NB4 (cell line): ENCODE measurements around the gene BCAN.

Experiments used
- DNase-seq: peaks from one replicate; pipeline ENCODE4 v3.0.0; 2010; ENCODE audit warnings: low read depth
- H3K4me3 ChIP-seq: one replicate; pipeline ENCODE4 v1.5.1; 2011; ENCODE audit warnings: mild to moderate bottlenecking, low read depth, low read length, moderate library complexity
- CTCF ChIP-seq: IDR thresholded peaks from one replicate; pipeline ENCODE4 v1.5.1; 2012; ENCODE audit warnings: low read depth, low read length
- MAX ChIP-seq: IDR thresholded peaks from 2 replicates; pipeline ENCODE4 v1.6.1; 2011; ENCODE audit warnings: low read depth, low read length
- MYC ChIP-seq: IDR thresholded peaks from 2 replicates; pipeline ENCODE4 v1.6.1; 2011; ENCODE audit warnings: low read depth, low read length
- POLR2A ChIP-seq: IDR thresholded peaks from 2 replicates; pipeline ENCODE4 v1.6.1; 2011; ENCODE audit warnings: mild to moderate bottlenecking; ENCODE audit not compliant: insufficient read length; ENCODE audit errors: extremely low read depth

BCAN gene

DNA sequence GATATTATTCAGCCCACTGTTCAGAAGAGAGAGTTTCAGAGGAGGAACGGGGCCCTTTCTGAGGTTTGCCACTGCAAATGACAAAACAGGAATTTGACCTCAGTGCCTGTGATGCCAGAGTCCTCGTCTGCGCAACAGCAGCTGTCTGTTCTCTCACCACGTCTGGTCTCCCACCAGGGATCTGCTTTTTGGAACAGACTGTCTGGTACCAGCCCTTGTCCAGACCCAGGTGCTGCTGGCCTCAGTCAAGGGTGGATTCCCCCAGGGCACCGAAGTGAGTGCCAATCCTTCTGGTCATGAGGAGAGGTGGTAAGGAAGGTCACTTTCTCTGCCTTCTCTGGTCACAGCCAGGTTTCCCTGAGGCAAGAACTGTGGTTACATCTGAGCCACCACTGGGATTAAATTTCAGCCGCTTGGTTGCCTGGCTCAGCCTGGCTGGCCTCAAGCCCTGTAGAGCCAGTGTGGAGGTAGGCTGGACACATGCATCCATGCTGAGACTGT lies 2.3 kb upstream of the BCAN start:
- no peak overlapping the region for H3K4me3 ChIP-seq
- DNase-seq: no peak
- no peak for TF ChIP-seq CTCF
- no peak for TF ChIP-seq MYC
- no peak for TF ChIP-seq POLR2A
- no peak for TF ChIP-seq MAX

- H3K4me3 ChIP-seq: no peak overlapping the region
- no peak for DNase-seq
- TF ChIP-seq CTCF: no peak
- no peak for TF ChIP-seq MAX
- TF ChIP-seq MYC: no peak
- no peak for TF ChIP-seq POLR2A
Observed at GRCh38 chr1:156640842-156641706, 843 bp upstream of the BCAN start.

DNA sequence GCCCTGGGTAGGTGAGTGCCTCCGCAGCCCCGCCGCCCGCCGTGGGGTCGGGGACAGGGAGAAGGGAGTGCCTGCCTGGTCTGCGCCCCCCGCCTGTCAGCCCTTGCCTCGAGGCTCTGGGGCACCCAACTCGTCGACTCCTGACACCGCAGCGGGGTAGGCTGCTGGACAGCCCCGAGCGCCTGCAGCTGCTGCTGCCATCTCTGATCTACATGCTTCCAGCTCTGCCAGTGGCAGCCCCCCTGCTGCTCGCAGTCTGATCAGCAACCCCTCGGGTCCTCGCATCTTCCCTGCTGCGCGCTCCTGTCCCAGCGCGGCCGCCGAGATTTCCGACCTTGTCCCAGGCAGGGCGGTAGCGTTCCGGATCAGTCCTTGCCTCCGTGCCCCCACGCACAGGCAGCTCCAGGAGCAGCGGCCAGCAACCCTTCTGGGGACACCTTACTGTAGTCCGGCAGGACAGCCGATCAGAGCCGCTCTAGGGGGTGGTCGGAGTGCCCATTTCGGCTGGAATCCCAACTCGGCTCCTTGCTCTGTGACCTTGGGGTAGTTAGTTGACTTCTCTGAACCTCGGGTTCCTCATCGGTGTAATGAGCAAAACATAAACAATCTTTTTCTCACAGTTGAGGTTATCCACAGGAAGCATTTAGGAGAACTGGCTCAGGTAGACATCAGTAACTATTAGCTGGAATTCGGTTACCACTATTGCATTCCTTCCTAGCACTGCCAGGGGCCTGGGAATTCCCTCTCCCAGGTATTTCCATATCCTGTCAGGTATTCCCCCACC lies 540 bp downstream of the BCAN start:
- DNase-seq: no peak
- no peak for TF ChIP-seq MAX
- no peak for TF ChIP-seq POLR2A
- no peak overlapping the region for H3K4me3 ChIP-seq

DNA sequence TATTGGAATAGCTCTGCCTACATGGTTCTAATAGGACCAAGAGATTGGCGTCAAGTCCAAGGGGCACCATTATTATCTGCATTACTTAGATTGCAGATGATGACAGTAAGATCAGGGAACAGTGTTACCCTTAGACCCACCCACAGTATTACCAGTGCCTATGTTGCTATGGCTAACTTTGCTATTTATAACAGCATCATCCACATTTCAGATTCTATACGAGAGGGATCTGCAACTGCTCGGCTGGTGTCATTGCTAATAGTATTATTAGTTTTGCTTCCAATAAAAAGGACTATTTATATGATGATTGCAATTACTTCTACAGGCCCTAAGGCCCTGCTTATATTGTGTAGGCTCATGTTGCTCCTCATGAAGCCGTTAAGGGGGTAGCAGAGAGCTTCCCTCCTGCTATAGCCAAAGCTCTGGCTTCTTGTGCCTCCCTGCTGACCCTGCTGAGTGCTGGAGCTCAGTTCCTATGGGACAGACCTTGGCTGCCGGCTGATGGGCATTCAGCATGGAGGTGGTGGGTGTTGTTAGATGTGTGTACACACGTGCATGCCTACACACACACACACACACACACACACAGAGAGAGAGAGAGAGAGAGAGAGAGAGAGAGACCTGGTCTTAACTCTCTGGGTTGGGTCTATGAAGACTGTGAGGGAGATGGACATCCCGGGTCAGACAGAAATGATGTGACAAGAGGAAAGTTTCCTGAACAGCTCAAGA lies 1.3 kb downstream of the BCAN start:
- no peak for DNase-seq
- TF ChIP-seq MAX: no peak
- no peak for TF ChIP-seq POLR2A
- no peak for TF ChIP-seq CTCF
- no peak for TF ChIP-seq MYC
- no peak overlapping the region for H3K4me3 ChIP-seq

- TF ChIP-seq MYC (0 out of 2 replicates have a peak, but pooled peaks have one; percentile 29), MAX (peak; percentile 79), CTCF (no peak), POLR2A (no peak)
Observed at GRCh38 chr1:156643778-156644092, 1.8 kb downstream of the BCAN start.

More at GRCh38 chr1:156643778-156644092, 1.8 kb downstream of the BCAN start:
- H3K4me3 ChIP-seq: no peak overlapping the region
- DNase-seq: peak; percentile 77
